Panc1 (cell line): ENCODE measurements around the gene PRAMEF11. TPM values are rescaled to one million over a fixed set of nuclear protein-coding genes. Genes with fewer than 3 reads are reported as not detected.
"Not testable (repeated sequence)": the region's sequence is repeated elsewhere in the genome, so short reads cannot be mapped to it uniquely, and the experiment has no call there.

Experiments used
- ATAC-seq: fragments of 200-7000 bp; cut with Tn5 transposase; 2 replicates; pipeline ENCODE4 v1.9.1; 2020; ENCODE audit warnings: mild to moderate bottlenecking, moderate library complexity
- BruUV-seq: library from RNA; stranded (reverse); fragments of 400-500 nt; replicated peaks from 2 replicates; lab custom pipeline; 2021; lab: Mats Ljungman, UMichigan
- CTCF ChIA-PET: fragments of 300-600 bp; sonication (Branson Sonifier 250); formaldehyde crosslinking; loops from one replicate; lab custom pipeline; 2022; ENCODE audit warnings: antibody characterized with exemption; lab: Charles Lee
- POLR2A ChIA-PET: fragments of 300-600 bp; sonication (Branson Sonifier 250); formaldehyde crosslinking; loops from one replicate; lab custom pipeline; 2022; ENCODE audit warnings: antibody characterized with exemption; lab: Charles Lee
- DNase-seq: peaks from one replicate; pipeline ENCODE4 v3.0.0-alpha.2; 2010; ENCODE audit warnings: low read depth, low spot score
- H3K27ac ChIP-seq: 2 replicates; pipeline ENCODE4 v1.5.1; 2011; ENCODE audit warnings: mild to moderate bottlenecking, low read length, inconsistent platforms
- H3K27me3 ChIP-seq: fragments of 200-500 bp; sonication (Bioruptor generic); 2 replicates; pipeline ENCODE4 v1.6.0; 2014; ENCODE audit warnings: low read length, inconsistent platforms; ENCODE audit not compliant: control insufficient read depth, insufficient read depth
- H3K36me3 ChIP-seq: fragments of 200-500 bp; sonication (Bioruptor generic); 2 replicates; pipeline ENCODE4 v1.5.1; 2014; ENCODE audit warnings: inconsistent platforms, mild to moderate bottlenecking, low read length, moderate library complexity; ENCODE audit not compliant: control insufficient read depth, insufficient read depth
- H3K4me1 ChIP-seq: 2 replicates; pipeline ENCODE4 v1.5.1; 2011; ENCODE audit warnings: inconsistent platforms, mild to moderate bottlenecking, low read length, moderate library complexity; ENCODE audit not compliant: control insufficient read depth, insufficient read depth
- H3K4me3 ChIP-seq, 2 experiments: 2 replicates each; pipeline ENCODE4 v1.5.1; 2011 to 2012; ENCODE audit warnings: low read depth in 2 of 2, low read length in 2 of 2, mild to moderate bottlenecking in 2 of 2, inconsistent platforms in 1 of 2, moderate library complexity in 1 of 2
- H3K9me3 ChIP-seq: fragments of 200-500 bp; sonication (Bioruptor generic); 2 replicates; pipeline ENCODE4 v1.5.1; 2014; ENCODE audit warnings: low read depth, mild to moderate bottlenecking, inconsistent platforms, low read length, moderate library complexity; ENCODE audit not compliant: control insufficient read depth, insufficient read depth
- CTCF ChIP-seq: fragments of 450-650 bp; IDR thresholded peaks from 2 replicates; pipeline ENCODE4 v1.5.1; 2017; ENCODE audit warnings: mild to moderate bottlenecking
- POLR2AphosphoS5 ChIP-seq: IDR thresholded peaks from 2 replicates; pipeline ENCODE4 v1.6.1; 2012; ENCODE audit warnings: mild to moderate bottlenecking, low read depth, low read length, moderate library complexity
- REST ChIP-seq, 2 experiments: IDR thresholded peaks; 2 replicates each; pipeline ENCODE4 v1.6.1; 2011 to 2012; ENCODE audit warnings: low read depth in 2 of 2, control low read depth in 1 of 2, low read length in 1 of 2, mild to moderate bottlenecking in 1 of 2, moderate library complexity in 1 of 2; ENCODE audit not compliant: insufficient read depth in 1 of 2
- SIN3A ChIP-seq: IDR thresholded peaks from 2 replicates; pipeline ENCODE4 v1.6.1; 2012; ENCODE audit warnings: low read depth, mild to moderate bottlenecking, low read length, moderate library complexity, borderline replicate concordance; ENCODE audit not compliant: insufficient read depth
- TCF7L2 ChIP-seq: IDR thresholded peaks from 2 replicates; pipeline ENCODE4 v1.6.1; 2011; ENCODE audit warnings: mild to moderate bottlenecking, low read depth, low read length, inconsistent platforms
- in situ Hi-C: cut with HindIII; loops from 2 replicates; pipeline ENCODE4 v1.10.0; 2016; ENCODE audit warnings: low sequenced_read_pairs, low pct_unique_long_range_greater_than_20kb
- intact Hi-C: fragments of 100-400 bp; cut with micrococcal nuclease; formaldehyde crosslinking; loops from one replicate; pipeline ENCODE4 v1.10.0; 2022; ENCODE audit not compliant: unreplicated experiment
- total RNA-seq: library from RNA; stranded (reverse); gene quantifications from one replicate; pipeline ENCODE4 v1.2.1, GENCODE V29; 2021; ENCODE audit not compliant: unreplicated experiment

The PRAMEF11 gene
- total RNA-seq, 1 experiment from 2014 or later, result not detected

- ChIA-PET CTCF (no interaction called here), POLR2A (no interaction called here)
- in situ Hi-C loops (no loop called here), intact Hi-C loops (no loop called here)
- no peak for TF ChIP-seq REST (IDR thresholded peaks at IDR 0.05; ENCODE audit: insufficient read depth in 1 of 2, low read depth in 2 of 2, low read length in 1 of 2)
- TF ChIP-seq SIN3A, result no peak
- no peak for TF ChIP-seq POLR2AphosphoS5
- TF ChIP-seq CTCF, result no peak
- no peak for TF ChIP-seq TCF7L2
- H3K4me3 ChIP-seq, result no peak overlapping the region
- H3K9me3 ChIP-seq, result no peaks in the 10 kb centered on the region
- no peak for DNase-seq
- no peak for ATAC-seq
- no TSS peak for BruUV-seq
- H3K27me3 ChIP-seq, result peaks cover 2% of the 10 kb centered on the region; the same call in 1 of the 2 replicates
- no peak overlapping the region for H3K27ac ChIP-seq
- no peaks in the 10 kb centered on the region for H3K4me1 ChIP-seq
- no peaks in the 10 kb centered on the region for H3K36me3 ChIP-seq
Observed at GRCh38 chr1:12799730-12800129, 31.5 kb downstream of the PRAMEF11 start.

- Histone ChIP-seq H3K27me3 (peaks cover 2% of the 10 kb centered on the region; the same call in 1 of the 2 replicates), H3K4me3 (no peak overlapping the region), H3K4me1 (no peaks in the 10 kb centered on the region), H3K9me3 (no peaks in the 10 kb centered on the region), H3K27ac (no peak overlapping the region), H3K36me3 (no peaks in the 10 kb centered on the region)
- ChIA-PET POLR2A (no interaction called here), CTCF (no interaction called here)
- ATAC-seq (no peak), DNase-seq (no peak)
- TF ChIP-seq CTCF, result no peak
- TF ChIP-seq SIN3A, result no peak
- no peak for TF ChIP-seq TCF7L2
- TF ChIP-seq POLR2AphosphoS5, result no peak
- no peak for TF ChIP-seq REST (IDR thresholded peaks at IDR 0.05; ENCODE audit: insufficient read depth in 1 of 2, low read depth in 2 of 2, low read length in 1 of 2)
- in situ Hi-C loops, result no loop called here
- intact Hi-C loops, result no loop called here
- BruUV-seq, result no TSS peak
Observed at GRCh38 chr1:12798911-12799310, 32.3 kb downstream of the PRAMEF11 start.

GRCh38 chr1:12791097-12791496 is 40.1 kb downstream of the PRAMEF11 start, which contains the start of gene PRAMEF1:
Gene PRAMEF1, plus strand, starts transcription at chr1:12791397. Its CDS starts 1,831 bp downstream, at chr1:12793228.
- intact Hi-C loops, in situ Hi-C loops, DNase-seq, BruUV-seq, ATAC-seq, POLR2A ChIA-PET, H3K4me1 ChIP-seq, H3K27me3 ChIP-seq, H3K9me3 ChIP-seq, H3K36me3 ChIP-seq, H3K27ac ChIP-seq, H3K4me3 ChIP-seq: not testable (repeated sequence)
- CTCF ChIA-PET, result interaction anchor here (0.7 kb wide), 1 partner anchor 132 kb away, joined by 3 read pairs; no protein-coding TSS in a partner anchor
